NCI-H82 treated with DMSO at 0.1 percent for 48 hours (cell line): ENCODE data around the gene FCGR1A.
"Not testable (repeated sequence)": the region's sequence is repeated elsewhere in the genome, so short reads cannot be mapped to it uniquely, and the experiment has no call there.

Experiments used
- DNase-seq: peaks from one replicate; lab custom pipeline; 2025; ENCODE audit not compliant: unreplicated experiment; lab: John Stamatoyannopoulos, UW

Gene FCGR1A

DNA sequence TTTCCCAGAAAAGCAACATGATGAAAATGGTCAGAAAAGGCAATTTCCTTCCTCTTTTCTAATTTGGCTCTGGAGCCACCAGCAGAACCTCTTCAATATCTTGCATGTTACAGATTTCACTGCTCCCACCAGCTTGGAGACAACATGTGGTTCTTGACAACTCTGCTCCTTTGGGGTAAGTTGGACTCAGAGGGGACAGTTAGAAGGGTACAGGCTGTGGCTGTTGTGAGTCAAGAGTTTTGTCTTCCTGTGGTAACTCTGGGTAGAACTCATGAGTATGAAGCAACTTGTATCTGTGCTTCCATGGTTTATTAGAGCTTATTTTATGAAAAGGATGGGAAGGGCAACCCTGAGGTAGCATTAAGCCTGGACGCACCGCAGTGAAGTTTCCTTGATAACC is at the start of gene FCGR1A:
TSS of gene FCGR1A (plus strand) at position 95 of the 400 bp plus-strand sequence. CDS start at position 145, 50 bp downstream.
- not testable (repeated sequence) for DNase-seq

DNA sequence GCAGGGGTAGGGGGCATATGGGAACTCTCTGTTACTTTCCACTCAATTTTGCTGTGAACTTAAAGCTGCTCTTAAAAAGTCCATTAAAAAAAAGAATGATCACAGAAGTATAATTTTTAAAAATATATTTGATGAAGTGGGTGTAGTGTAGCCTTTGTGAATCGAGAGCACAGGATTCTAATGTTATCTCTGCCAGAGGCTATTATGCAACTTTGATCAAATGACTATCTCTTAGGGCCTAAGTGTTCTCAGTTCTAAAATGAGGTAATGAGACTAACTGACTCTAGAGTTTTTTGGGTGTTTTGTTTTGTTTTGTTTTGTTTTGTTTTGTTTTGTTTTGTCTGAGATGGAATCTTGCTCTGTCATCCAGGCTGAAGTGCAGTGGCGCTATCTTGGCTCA is 49.7 kb upstream of the FCGR1A start:
- not testable (repeated sequence) for DNase-seq

DNA sequence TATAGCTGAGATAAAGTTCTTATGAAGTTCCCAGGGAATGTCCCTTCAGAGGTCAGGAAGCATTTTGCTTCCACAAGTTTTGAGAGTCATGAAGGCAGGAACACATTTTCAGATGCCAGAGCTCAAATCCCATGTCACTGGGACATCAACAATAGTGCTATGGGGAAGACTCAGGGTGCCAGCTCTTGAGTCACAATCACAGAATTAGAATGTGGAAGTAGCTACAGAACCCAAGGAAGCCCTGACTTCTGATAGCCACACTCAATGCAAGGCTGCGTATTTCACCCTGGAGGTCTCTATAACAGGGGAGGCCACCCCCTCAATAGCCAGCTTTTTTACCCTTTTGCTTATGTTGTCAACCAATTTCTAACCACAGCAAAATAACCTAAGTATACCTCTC is 47.8 kb upstream of the FCGR1A start:
- not testable (repeated sequence) for DNase-seq

DNA sequence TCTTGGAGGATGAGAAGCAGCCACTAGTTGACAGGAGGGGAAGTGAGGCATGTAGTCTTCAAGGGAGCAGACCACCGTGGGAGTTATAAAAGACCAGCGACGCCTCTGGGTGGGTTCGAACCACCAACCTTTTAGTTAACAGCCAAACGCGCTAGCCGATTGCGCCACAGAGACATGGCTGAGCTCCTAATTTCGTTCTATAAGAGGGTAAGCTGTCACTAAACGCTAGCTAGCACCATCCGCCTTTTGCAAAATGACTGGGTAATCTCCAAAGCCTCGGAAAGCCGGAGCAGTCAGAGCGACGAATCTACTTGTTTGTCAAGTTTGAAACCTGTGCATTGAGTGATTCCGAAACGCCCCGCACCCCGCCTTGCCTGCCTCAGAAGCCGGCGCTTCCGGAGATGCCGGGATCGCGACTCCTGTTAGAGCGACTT is 42.3 kb upstream of the FCGR1A start:
- DNase-seq = not testable (repeated sequence)

DNA sequence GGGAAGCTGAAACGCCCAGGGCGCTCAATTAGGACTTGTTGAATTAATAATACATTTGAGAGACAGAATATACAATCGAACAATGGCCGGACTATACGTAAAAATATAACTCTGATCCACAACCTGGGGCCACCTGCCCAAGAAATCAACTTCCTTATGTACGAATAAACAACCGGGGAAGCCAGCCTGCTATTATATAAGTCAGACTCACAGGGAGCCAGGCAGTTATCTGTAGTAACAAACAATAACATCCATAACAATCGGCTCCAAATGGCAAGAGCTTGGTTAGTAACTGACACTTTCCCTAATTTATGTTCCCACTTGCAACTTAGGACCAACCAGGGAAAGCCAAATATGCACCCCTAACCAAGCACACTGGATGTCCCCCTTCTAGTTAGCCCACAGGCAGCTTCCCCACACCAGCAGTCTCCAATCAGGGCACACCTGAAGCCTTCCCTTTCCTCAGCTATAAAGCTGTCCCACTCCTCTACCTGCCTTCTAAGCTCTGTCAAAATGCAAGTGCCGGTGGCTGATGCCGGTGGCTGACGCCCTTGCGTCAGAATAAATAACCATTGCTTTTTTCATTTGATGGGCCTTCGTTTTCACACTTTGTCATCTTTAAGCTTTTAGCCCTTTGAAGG is 41.8 kb upstream of the FCGR1A start:
- not testable (repeated sequence) for DNase-seq

DNA sequence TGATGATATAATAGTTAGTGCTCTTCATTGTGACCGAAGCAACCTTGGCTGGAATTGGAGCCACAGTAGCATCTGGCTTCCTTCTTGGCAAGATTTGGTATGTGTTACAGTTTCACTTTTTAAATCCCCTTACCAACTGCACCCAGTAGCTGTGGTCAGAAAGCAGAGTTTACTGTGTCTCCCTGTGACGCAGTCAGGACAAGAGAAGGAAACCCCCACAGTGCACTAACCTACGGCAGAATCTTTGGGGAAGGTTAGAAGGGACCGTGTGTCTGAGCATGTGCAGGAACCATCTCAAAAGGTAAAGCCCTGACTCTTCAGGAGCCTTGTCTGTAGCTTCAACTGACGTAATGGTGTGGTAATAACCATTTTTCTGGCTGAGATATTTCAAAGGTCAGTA is 40.6 kb upstream of the FCGR1A start:
- DNase-seq = not testable (repeated sequence)

DNA sequence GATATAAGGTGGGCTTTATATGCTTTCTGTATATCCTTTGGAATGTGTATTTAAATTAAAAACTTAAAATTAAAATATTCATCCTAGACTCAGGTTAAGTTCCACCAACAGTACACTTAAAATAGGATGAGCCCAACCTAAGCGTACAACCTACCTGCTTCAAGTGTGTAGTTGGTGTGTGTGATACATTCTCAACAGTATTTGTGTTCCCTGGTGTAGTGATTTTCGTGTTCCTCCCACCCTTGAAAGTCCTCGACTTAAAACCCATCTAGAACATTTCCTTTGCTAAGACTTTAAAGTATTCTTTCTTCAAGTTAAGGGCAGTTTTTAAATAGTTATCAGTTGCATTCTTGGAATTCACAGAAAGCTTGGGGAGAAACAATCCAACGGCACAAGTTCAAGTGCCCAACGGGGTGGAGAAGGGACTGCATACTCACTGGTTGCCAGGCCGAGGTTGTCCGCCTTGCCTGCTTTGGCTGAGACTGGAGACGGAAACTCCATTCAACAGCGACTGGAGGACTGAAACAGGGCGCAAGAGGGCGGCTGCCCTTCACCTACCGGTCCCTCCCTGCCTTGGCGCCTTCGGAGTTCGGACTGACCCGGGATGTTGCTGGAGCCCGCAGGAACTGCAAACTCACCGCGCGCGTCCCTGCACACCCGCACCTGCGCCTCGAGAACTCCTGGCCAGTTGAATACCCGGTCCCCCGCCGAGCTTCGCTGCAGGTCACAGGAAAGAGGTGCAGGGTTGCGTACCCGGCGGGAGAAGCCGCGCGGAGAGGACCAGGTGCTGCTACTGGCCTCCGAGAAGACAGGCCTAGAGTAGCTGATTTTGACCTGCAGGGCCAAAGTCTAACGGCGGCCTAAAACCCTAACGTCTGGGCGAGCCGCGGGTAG is 35.8 kb upstream of the FCGR1A start:
- DNase-seq = not testable (repeated sequence)

DNA sequence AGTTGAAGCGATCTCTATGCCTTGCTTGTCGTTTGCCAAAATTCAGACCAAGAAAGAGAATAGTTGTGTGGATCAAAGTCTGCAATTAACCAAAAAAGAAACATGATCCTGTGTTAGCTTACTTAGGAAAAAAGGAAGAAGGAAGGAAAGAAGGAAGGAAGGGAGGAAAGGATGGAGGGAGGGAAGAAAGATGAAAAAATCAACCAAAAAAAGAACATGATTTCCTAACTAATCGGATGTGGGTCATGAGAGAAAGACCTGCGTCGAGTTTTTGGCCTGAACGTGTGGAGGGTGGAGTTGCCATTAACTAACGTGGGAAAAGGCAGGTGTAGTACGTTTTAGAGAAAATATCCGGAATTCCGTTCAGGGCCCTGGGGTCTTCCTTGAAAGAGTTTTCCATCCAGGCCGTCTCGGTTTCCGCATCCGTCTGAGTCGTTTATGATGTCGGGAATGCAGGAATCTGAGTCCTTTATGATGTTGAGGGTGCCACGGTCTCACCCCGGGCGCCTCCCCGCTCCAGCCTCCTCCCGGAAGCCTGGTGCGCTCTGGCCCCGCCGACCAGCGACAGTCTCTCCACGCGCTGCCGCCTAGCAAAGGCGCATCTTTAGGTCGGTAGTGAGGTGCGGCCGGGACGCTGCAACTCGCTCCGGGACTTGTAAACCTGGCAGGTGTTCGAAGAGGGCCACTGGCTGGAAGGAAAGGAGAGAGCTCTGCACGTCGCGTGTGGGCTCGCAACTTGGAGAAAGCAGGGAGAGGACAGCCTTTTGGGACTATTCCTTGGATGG is 34.9 kb upstream of the FCGR1A start:
- DNase-seq = not testable (repeated sequence)

DNA sequence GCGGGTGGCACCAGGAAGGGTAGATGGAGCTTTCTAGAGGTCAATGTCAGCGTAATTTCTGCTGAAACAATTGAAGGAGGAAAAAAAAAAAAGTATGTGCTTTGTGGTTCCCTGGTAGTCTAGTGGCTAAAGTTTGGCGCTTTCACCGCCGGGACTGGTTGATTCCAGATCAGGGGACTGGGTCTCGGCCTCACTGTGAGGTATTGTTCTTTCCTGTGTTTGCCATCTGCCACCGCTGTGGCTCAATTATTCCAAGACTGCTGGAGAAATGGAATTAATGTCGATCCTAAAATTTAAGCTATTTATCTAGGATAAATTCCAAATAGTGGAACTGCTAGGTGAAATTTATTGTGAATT is 34.4 kb upstream of the FCGR1A start:
- not testable (repeated sequence) for DNase-seq

DNA sequence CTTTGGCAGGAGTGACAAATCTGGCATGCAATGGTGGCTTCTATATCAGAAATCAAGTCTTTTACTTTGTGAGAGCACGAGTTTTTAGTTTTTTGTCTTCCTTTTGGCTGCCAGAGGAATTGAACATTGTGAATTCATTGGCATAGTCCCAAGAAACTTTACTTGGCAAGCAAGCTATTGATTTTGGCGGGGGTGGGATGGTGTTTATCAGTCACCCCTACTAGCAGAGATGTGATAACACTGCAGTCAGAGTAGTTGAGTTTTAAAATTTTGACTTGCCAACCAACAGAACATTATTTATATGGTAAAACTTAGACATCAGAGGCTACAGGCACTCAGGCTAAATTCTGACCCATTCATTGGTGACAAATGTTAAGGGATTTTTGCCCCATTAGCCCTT is 31.9 kb upstream of the FCGR1A start:
- DNase-seq = not testable (repeated sequence)

DNA sequence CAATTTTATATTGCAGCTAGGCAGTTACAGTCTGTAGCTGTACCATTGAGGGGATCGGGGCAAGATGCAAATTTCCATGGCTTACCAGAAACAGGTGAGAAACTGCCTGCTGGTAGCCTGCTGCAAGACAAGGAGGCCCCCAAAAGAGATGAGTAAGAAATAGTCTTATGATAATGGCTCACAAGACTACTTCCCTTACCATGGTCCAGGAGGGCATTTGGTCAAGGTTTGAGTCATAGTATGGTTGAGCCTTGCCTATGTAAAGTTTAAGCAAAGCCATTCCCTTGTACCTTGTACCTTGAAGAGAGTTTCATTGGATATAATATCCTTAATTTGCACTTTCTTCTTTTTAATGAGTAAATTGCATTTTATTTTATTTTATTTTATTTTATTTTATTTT is 30.3 kb upstream of the FCGR1A start:
- DNase-seq = not testable (repeated sequence)

DNA sequence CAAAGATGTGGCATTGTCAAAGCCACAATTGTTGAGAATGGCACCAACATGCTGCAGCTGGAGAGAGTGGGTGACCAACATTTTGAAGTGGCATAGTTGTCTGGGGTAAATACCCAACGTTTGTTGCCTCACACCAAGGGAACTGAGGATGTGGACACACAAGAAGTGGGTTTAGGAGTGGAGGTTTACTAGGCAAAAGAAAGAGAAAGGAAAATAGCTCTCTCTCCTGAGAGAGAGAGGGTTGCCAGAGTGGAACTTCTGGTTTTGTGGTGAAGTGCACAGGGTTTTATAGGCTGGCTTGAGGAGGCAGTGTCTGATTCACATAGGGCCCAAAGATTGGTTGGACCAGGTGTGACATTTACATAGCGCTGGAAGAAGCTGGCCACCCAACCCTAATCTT is 29.0 kb upstream of the FCGR1A start:
- DNase-seq = not testable (repeated sequence)

DNA sequence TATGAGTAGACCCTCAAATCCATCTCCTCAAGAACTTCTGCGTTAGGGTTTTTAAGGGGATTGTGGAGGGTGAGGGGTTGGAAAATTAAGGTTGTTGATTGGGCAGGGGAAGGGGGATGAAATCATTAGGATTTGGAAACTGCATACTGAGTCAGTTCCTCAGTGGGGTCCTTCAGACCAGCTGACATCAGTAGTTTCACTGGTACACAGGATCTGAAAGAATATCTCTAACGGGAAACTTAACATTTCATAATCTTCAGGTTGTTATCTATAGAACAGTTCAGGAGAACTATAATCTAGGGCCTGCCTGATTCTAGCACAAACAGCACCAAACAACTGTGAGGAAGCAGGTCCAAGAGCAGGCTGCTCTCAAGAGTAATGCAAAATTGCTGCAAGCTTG is 27.2 kb upstream of the FCGR1A start:
- DNase-seq = not testable (repeated sequence)

DNA sequence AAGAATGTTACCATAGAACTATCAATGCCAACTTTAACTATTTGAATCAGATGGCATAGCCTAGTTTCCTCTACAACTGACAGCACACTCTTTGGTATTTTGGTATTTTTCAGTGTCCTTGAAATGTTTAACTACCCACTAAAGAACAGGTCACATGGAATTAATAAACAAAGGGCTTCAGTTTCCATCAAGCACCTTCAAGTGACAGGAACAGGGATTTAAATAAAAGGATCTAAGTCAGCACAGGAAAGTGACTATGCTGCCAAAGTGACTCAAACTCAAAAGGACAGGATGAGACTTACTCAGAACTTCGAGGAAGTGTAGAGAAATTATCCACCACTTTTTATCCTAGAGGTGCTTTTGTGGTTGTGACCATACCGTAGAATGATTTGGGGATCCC is 20.2 kb upstream of the FCGR1A start:
- DNase-seq = not testable (repeated sequence)

DNA sequence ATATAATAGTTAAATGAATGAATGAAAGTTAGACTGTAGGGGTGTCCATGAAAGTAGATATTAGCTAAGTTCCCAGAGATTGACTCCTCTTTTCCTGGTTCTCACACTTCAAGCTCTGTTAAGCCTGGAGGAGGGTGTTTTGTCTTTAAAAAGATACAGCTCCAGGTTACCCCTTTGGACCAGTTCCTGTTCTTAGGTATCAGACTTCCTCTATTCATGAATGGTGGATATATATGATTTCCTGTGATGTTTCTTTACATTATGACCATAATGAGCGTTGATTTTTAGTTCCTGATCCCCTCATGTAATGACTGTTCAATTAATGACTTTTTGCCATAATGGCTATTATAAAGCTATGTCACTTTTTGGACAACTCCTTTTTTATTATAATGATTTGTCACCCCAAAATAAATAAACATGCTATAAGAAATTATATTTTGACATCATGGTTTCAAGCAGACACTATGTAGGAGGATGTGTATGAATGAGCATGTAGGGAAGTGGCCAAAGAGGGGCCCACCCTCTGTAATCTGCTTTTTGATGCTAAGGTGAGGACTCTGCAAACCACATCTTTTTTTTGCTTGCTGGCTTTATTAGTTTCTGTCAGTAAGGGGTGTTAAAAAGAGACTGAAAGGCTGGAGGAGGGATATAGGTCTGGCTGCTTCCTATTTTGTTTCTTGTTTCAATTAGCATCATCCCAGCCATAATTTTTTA is 18.2 kb upstream of the FCGR1A start:
- DNase-seq = not testable (repeated sequence)

DNA sequence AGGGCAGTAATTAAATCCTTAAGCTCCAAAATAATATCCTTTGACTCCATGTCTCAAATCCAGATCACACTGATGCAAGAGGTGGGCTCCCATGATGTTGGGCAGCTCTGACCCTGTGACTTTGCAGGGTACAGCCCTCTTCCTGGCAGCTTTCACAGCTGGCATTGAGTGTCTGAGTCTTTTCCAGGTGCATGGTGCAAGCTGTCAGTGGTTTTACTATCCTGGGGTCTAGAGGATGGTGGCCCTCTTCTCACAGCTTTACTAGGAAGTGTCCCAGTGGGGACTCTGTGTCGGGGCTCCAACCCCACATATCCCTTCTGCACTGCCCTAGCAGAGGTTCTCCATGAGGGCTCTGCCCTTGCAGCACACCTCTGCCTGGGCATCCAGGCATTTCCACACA is 16.3 kb upstream of the FCGR1A start:
- DNase-seq = not testable (repeated sequence)

DNA sequence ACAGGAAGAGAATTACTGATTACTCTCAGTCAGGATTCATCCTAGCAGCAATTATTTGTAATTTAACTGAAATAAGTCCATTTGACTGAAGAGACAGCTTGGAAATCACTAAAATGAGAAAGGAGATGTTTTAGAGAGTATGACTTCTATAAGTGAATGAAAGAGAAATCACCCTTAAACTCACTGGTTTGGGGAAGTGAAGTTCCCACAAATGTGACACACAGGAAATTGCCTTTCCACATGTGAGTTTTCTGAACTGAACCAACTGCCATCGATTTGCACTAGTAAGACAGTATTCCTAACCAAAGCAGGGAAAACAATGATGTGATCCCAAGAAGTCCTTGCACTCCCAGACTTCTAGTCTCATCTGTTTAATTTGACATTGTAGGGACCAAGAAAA is 13.3 kb upstream of the FCGR1A start:
- DNase-seq = not testable (repeated sequence)

DNA sequence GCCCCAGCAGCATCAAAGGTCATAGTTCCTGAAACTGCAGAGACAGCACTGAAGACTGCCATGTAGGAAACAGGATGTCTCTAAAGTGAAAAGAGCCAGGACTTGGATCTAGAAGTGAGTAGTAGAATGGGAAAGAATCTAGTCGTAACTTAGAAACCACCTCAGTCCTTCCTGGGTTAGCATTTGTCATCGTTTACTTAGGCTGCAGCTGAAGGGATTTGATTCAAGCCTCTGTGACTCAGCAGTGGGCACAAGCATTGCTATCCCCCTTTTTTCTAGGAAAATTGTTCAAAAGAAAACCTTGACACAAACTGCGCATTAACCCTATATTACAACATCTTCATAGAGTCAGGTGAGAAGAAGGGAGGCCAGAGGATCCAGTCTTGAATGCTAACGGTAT is 11.8 kb upstream of the FCGR1A start:
- not testable (repeated sequence) for DNase-seq

DNA sequence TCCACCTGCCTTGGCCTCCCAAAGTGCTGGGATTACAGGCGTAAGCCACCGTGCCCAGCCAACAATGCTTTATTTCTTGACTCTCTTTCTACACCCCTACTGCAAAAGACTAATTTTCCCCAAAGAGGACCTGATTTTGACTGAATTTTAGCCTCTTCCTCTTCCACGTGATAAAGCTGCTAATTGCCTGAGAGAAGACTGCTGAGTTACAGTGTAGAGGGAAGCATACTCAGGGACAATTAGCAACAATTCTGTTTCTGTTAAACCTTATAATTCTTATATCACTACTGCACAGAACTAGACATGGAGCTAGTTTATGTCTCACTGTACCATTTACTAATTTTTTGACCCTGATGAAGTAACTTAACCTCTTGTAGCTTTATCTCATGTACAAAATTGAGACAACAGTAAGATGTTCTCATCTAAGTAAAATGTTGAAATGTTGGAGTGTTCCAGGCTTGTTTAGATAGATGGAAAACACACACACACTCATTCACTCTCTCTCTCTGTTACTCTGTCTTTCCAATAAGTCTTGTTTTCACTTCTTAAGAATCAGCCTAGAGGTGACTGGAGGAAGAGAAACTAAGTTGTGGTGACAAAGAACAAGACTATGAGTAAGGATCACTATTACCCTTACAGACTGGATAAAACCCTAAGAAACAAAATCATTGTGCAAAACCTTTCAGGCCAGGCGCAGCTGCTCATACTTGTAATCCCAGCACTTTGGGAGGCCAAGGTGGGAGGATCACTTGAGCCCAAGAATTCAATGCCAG is 10.7 kb upstream of the FCGR1A start:
- DNase-seq = not testable (repeated sequence)
